Progenitor cell of endocrine pancreas (in vitro differentiated cells): ENCODE results near the gene CXXC4. TPM values are rescaled to one million over a fixed set of nuclear protein-coding genes. Genes with fewer than 3 reads are reported as not detected.

Source experiments
- DNase-seq: peaks from one replicate; pipeline ENCODE4 v3.0.0; 2021; ENCODE audit warnings: low spot score; ENCODE audit not compliant: unreplicated experiment
- H3K27ac Mint-ChIP-seq: 2 replicates; pipeline ENCODE4 v1.8.0; 2021; ENCODE audit warnings: mild to moderate bottlenecking, moderate library complexity, mixed read lengths
- H3K27me3 Mint-ChIP-seq: 2 replicates; pipeline ENCODE4 v1.8.0; 2021; ENCODE audit warnings: mixed read lengths
- H3K36me3 Mint-ChIP-seq: 2 replicates; pipeline ENCODE4 v1.8.0; 2022; ENCODE audit warnings: mixed read lengths; ENCODE audit not compliant: insufficient read depth
- H3K4me1 Mint-ChIP-seq: 2 replicates; pipeline ENCODE4 v1.8.0; 2021; ENCODE audit warnings: low read depth, mixed read lengths
- H3K4me3 Mint-ChIP-seq: 2 replicates; pipeline ENCODE4 v1.8.0; 2021; ENCODE audit warnings: low read depth, mild to moderate bottlenecking, moderate library complexity, mixed read lengths
- H3K9me3 Mint-ChIP-seq: 2 replicates; pipeline ENCODE4 v1.8.0; 2021; ENCODE audit warnings: low read depth, mixed read lengths
- CTCF ChIP-seq: fragments of 200-600 bp; sonication (generic); IDR thresholded peaks from one replicate; pipeline ENCODE4 v1.5.0; 2021; ENCODE audit warnings: antibody characterized with exemption, mild to moderate bottlenecking; ENCODE audit not compliant: unreplicated experiment
- total RNA-seq: library from RNA; stranded (reverse); gene quantifications from 2 replicates; pipeline ENCODE4 v1.2.1, GENCODE V29; 2021

Gene CXXC4
- total RNA-seq, 1 donor from 2014 or later, result 40.8 TPM

GRCh38 chr4:104424989-104425388 lies 69.7 kb downstream of the CXXC4 start:
- Mint-ChIP-seq H3K27ac (no peak overlapping the region), H3K36me3 (no peaks in the 10 kb centered on the region), H3K9me3 (peaks cover 7% of the 10 kb centered on the region), H3K27me3 (no peaks in the 10 kb centered on the region), H3K4me3 (peak overlapping the region; percentile 1), H3K4me1 (peaks cover 32% of the 10 kb centered on the region)
- no peak for DNase-seq
- TF ChIP-seq CTCF, result no peak

GRCh38 chr4:104424475-104424941 lies 70.2 kb downstream of the CXXC4 start:
- Mint-ChIP-seq H3K27me3 (no peaks in the 10 kb centered on the region), H3K9me3 (peaks cover 7% of the 10 kb centered on the region), H3K4me3 (peak overlapping the region; percentile 12), H3K27ac (no peak overlapping the region), H3K36me3 (no peaks in the 10 kb centered on the region), H3K4me1 (peaks cover 32% of the 10 kb centered on the region)
- no peak for DNase-seq
- TF ChIP-seq CTCF, result no peak

- Mint-ChIP-seq H3K27ac (no peak overlapping the region), H3K9me3 (no peaks in the 10 kb centered on the region), H3K4me3 (no peak overlapping the region), H3K4me1 (peaks cover 37% of the 10 kb centered on the region), H3K36me3 (no peaks in the 10 kb centered on the region), H3K27me3 (no peaks in the 10 kb centered on the region)
- DNase-seq, result no peak
- no peak for TF ChIP-seq CTCF
Observed at GRCh38 chr4:104421566-104421965, 73.1 kb downstream of the CXXC4 start.

- H3K27ac Mint-ChIP-seq, result no peak overlapping the region
Observed at GRCh38 chr4:104420766-104421165, 73.9 kb downstream of the CXXC4 start.

More at GRCh38 chr4:104420766-104421165, 73.9 kb downstream of the CXXC4 start:
- no peak for TF ChIP-seq CTCF
- H3K4me3 Mint-ChIP-seq, result no peak overlapping the region
- no peak for DNase-seq
- no peaks in the 10 kb centered on the region for H3K27me3 Mint-ChIP-seq
- H3K36me3 Mint-ChIP-seq, result no peaks in the 10 kb centered on the region
- peaks cover 39% of the 10 kb centered on the region for H3K4me1 Mint-ChIP-seq
- no peaks in the 10 kb centered on the region for H3K9me3 Mint-ChIP-seq
